Stimulated activated CD8-positive, alpha-beta memory T cell treated with anti-CD3 and anti-CD28 coated beads, Interleukin-4, amount 100 ng/mL, for 4 hours (primary cell): Measurements from ENCODE around the gene ADGRG6.
"Not testable (repeated sequence)": the region's sequence is repeated elsewhere in the genome, so short reads cannot be mapped to it uniquely, and the experiment has no call there.

Source experiments
- DNase-seq, 2 donors: peaks; one replicate each; pipeline ENCODE4 v3.0.0-alpha.2; 2020; ENCODE audit warnings: low read depth in 2 of 2, low spot score in 1 of 2

The ADGRG6 gene

GRCh38 chr6:142301651-142302391 lies at the start of gene ADGRG6:
ADGRG6 (plus strand) TSS chr6:142302007; CDS start chr6:142302330, 323 bp downstream.
- peak in 1 of 2 donors; percentile 4 for DNase-seq

GRCh38 chr6:142254513-142254912 lies 47.3 kb upstream of the ADGRG6 start:
- DNase-seq, result no peak

GRCh38 chr6:142255785-142256184 lies 46.0 kb upstream of the ADGRG6 start:
- no peak for DNase-seq

- no peak for DNase-seq
Observed at GRCh38 chr6:142258305-142258704, 43.5 kb upstream of the ADGRG6 start.

- DNase-seq, result no peak
Observed at GRCh38 chr6:142258757-142259156, 43.0 kb upstream of the ADGRG6 start.

GRCh38 chr6:142260748-142261147 lies 41.1 kb upstream of the ADGRG6 start:
- no peak for DNase-seq

GRCh38 chr6:142262231-142262630 lies 39.6 kb upstream of the ADGRG6 start:
- no peak for DNase-seq

GRCh38 chr6:142265476-142265875 lies 36.3 kb upstream of the ADGRG6 start:
- DNase-seq, result no peak

GRCh38 chr6:142266060-142266459 lies 35.7 kb upstream of the ADGRG6 start:
- no peak for DNase-seq

GRCh38 chr6:142271476-142271875 lies 30.3 kb upstream of the ADGRG6 start:
- DNase-seq, result no peak

- DNase-seq, result no peak
Observed at GRCh38 chr6:142274656-142275055, 27.2 kb upstream of the ADGRG6 start.

- no peak for DNase-seq
Observed at GRCh38 chr6:142275236-142276006, 26.4 kb upstream of the ADGRG6 start.

GRCh38 chr6:142276256-142276655 lies 25.6 kb upstream of the ADGRG6 start:
- DNase-seq, result no peak

GRCh38 chr6:142279350-142280180 lies 22.2 kb upstream of the ADGRG6 start:
- no peak for DNase-seq

GRCh38 chr6:142280265-142280664 lies 21.5 kb upstream of the ADGRG6 start:
- DNase-seq, result no peak

GRCh38 chr6:142280927-142281326 lies 20.9 kb upstream of the ADGRG6 start:
- no peak for DNase-seq

- not testable (repeated sequence) for DNase-seq
Observed at GRCh38 chr6:142283138-142283537, 18.7 kb upstream of the ADGRG6 start.

- DNase-seq, result no peak
Observed at GRCh38 chr6:142284419-142284818, 17.4 kb upstream of the ADGRG6 start.

- DNase-seq, result no peak
Observed at GRCh38 chr6:142285235-142286087, 16.3 kb upstream of the ADGRG6 start.

GRCh38 chr6:142286088-142286409 lies 15.8 kb upstream of the ADGRG6 start:
- DNase-seq, result no peak

- DNase-seq, result no peak
Observed at GRCh38 chr6:142289687-142290086, 12.1 kb upstream of the ADGRG6 start.
